Measurements from ENCODE around the gene ZNF195. TPM values are rescaled to one million over a fixed set of nuclear protein-coding genes. Genes with fewer than 3 reads are reported as not detected.
"Not testable (repeated sequence)": the region's sequence is repeated elsewhere in the genome, so short reads cannot be mapped to it uniquely, and the experiment has no call there.

Gene ZNF195
- total RNA-seq, 1 experiment from 2014 or later = 13.4 TPM

DNA sequence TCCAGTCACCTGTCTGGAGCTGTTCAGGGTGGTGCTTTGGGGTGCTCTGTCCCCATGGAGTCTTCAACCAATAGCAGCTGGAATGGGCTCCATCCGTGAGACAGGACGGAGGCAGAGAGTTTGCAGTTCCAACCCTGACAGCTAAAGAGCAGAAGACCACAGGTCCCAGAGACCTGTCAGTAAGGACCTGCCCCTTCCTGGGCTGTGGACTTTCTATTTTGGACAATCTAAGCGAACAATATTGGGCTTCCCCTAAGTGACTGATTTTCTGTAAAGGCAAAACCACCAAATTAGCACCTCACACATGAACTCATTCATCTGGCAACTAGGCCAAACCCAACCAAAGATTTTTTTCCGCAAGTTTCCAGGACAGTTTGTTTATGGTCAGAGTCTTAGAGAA, 50.4 kb downstream of the ZNF195 start:
- H3K27ac ChIP-seq; H4K20me1 ChIP-seq (ENCODE audit: insufficient read depth); H3K4me1 ChIP-seq (replicated peaks; ENCODE audit: insufficient read depth); H3K4me2 ChIP-seq; H3K79me2 ChIP-seq (ENCODE audit: low read depth); H3F3A ChIP-seq (ENCODE audit: insufficient read depth, low read depth); H3K27me3 ChIP-seq (ENCODE audit: insufficient read depth, low read depth); POLR2A ChIA-PET (ENCODE audit: unreplicated experiment); H3K4me3 ChIP-seq; H3K9me2 ChIP-seq (ENCODE audit: insufficient read depth); H3K9me3 ChIP-seq (ENCODE audit: insufficient read depth, low read depth); H2AFZ ChIP-seq; DNase-seq; intact Hi-C loops (cut with micrococcal nuclease; ENCODE audit: unreplicated experiment); CTCF ChIA-PET; H3K36me3 ChIP-seq (ENCODE audit: low read depth); BruUV-seq (replicated peaks): not testable (repeated sequence)

- H3K4me1 ChIP-seq (replicated peaks; ENCODE audit: insufficient read depth); POLR2A ChIA-PET (ENCODE audit: unreplicated experiment); H3K27ac ChIP-seq; BruUV-seq (replicated peaks); H3K36me3 ChIP-seq (ENCODE audit: low read depth); DNase-seq; H3K27me3 ChIP-seq (ENCODE audit: insufficient read depth, low read depth); H3K79me2 ChIP-seq (ENCODE audit: low read depth); H3K9me2 ChIP-seq (ENCODE audit: insufficient read depth); intact Hi-C loops (cut with micrococcal nuclease; ENCODE audit: unreplicated experiment); H3K4me3 ChIP-seq; H3K4me2 ChIP-seq; H3F3A ChIP-seq (ENCODE audit: insufficient read depth, low read depth); H4K20me1 ChIP-seq (ENCODE audit: insufficient read depth); H2AFZ ChIP-seq; CTCF ChIA-PET; H3K9me3 ChIP-seq (ENCODE audit: insufficient read depth, low read depth): not testable (repeated sequence)
Measured at GRCh38 chr11:3326450-3326849, 52.5 kb downstream of the ZNF195 start.

DNA sequence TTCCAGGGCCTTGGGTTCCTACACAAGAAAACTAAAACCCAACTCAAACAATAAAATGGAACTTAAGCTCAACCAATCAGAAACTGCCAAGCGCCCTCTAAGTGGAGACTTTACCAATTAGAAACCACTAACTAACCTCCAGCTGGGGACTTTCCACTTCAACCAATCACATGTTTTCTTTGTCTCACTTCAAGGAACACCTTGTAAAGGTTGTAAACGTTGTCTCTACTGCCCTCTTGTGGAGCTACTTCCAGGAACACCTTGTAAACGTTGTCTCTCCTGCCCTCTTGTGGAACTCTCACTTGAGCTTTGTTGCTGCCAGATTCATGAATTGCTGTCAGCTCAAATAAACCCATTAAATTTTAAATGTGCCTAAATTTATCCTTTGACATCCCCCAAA, 54.2 kb downstream of the ZNF195 start:
- H3K79me2 ChIP-seq (ENCODE audit: low read depth); POLR2A ChIA-PET (ENCODE audit: unreplicated experiment); H3K4me3 ChIP-seq; H4K20me1 ChIP-seq (ENCODE audit: insufficient read depth); H2AFZ ChIP-seq; H3K9me3 ChIP-seq (ENCODE audit: insufficient read depth, low read depth); H3K36me3 ChIP-seq (ENCODE audit: low read depth); H3K27ac ChIP-seq; DNase-seq; H3K9me2 ChIP-seq (ENCODE audit: insufficient read depth); H3K27me3 ChIP-seq (ENCODE audit: insufficient read depth, low read depth); H3F3A ChIP-seq (ENCODE audit: insufficient read depth, low read depth); CTCF ChIA-PET; H3K4me1 ChIP-seq (replicated peaks; ENCODE audit: insufficient read depth); H3K4me2 ChIP-seq; BruUV-seq (replicated peaks); intact Hi-C loops (cut with micrococcal nuclease; ENCODE audit: unreplicated experiment): not testable (repeated sequence)

Other genes with a start within 250 kb of the ZNF195 start
- 6.4 and 8.8 TPM in 2 replicates for gene OSBPL5, start 213.8 kb downstream of the ZNF195 start, total RNA-seq (2021)
- not detected in 2 replicates for gene MRGPRG, start 160.3 kb downstream of the ZNF195 start, total RNA-seq (2021)
- gene MRGPRE, start 146.7 kb downstream of the ZNF195 start, total RNA-seq (2021) = not detected in 2 replicates

Data from PC-9 (cell line).